GM10266 (cell line): Measurements from ENCODE around the gene FAM171A2.

Experiments
- DNase-seq: peaks from one replicate; pipeline ENCODE4 v3.0.0; 2012; ENCODE audit errors: extremely low spot score
- CTCF ChIP-seq: IDR thresholded peaks from 2 replicates; pipeline ENCODE4 v1.5.1; 2012; ENCODE audit warnings: mild to moderate bottlenecking, low read depth; ENCODE audit not compliant: control insufficient read depth, insufficient read depth; ENCODE audit errors: missing control alignments

FAM171A2 gene

GRCh38 chr17:44327715-44328449 lies 35.8 kb downstream of the FAM171A2 start:
- no peak for DNase-seq
- no peak for TF ChIP-seq CTCF

GRCh38 chr17:44326861-44327444 lies 36.7 kb downstream of the FAM171A2 start:
- peak; percentile 92 for DNase-seq
- TF ChIP-seq CTCF, result no peak

GRCh38 chr17:44324571-44325275 lies 38.9 kb downstream of the FAM171A2 start, which contains the start of gene SLC25A39:
Gene SLC25A39, minus strand, starts transcription at chr17:44324823. Its CDS starts 1,261 bp downstream, at chr17:44323562.
- peak; percentile 97 for DNase-seq
- no peak for TF ChIP-seq CTCF

- no peak for TF ChIP-seq CTCF
- DNase-seq, result peak; percentile 41
Observed at GRCh38 chr17:44324092-44324570, 39.5 kb downstream of the FAM171A2 start.

GRCh38 chr17:44323359-44324091 lies 40.1 kb downstream of the FAM171A2 start:
- no peak for DNase-seq
- TF ChIP-seq CTCF, result no peak

GRCh38 chr17:44322236-44322895 lies 41.3 kb downstream of the FAM171A2 start:
- no peak for TF ChIP-seq CTCF
- no peak for DNase-seq
